GM15510 (cell line): ENCODE data around the gene ELAC2.

Experiments used
- POLR2A ChIP-seq: IDR thresholded peaks from 3 replicates; pipeline ENCODE4 v1.6.1; 2011; ENCODE audit warnings: borderline replicate concordance; ENCODE audit not compliant: insufficient read length; ENCODE audit errors: extremely low read depth

The ELAC2 gene

DNA sequence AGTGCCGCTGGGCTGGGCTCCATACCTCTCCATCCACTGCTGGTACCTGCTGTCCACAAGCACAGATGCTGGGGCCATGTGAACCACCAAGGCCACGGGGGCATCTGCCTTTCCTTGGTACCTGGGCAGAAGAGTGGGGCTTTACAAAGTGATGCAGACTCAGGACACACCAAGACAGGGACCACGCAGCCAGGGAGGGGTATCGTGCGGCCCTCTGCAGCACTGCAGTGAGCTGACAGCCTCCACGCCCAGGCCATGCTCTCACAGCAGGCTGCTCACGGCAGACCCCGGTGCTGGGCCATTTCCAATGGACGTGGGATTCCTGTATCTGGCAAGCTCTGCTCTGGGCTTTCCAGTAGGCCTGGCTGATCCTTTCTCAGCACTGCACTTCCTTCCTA, 14.4 kb downstream of the ELAC2 start:
- no peak for TF ChIP-seq POLR2A

DNA sequence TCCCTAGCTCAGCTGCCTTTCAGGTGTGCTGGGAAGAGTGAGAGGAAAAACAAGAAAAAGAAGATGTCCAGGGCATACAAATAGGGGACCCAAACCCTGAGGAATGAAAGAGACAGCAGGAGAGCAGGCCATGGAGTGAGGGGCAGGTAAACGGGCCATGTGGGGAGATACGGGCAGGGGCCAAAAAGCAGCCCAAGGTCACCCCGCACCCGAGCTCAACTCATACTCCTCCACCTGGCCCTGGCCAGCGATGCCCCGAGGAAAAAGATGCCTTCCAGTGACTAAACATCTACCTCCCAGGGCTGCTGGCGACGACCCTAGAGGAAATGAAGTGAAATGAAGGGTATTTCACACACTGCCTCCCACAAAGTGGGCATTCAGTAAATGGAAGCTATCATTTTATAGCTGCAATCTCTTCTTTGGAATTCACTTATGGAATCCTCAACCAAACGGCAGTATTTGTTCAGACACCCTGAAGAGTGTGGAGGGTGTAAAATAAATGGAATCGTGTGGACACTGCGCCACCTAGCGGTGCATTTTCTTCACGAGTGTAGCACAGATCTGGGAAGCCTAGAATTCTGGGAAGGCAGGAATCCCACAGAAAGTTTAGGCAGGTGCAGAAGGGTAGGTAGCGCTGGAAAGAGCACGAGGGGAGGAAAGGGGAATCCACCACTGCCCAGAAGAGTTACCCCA, 14.9 kb downstream of the ELAC2 start:
- TF ChIP-seq POLR2A, result no peak

DNA sequence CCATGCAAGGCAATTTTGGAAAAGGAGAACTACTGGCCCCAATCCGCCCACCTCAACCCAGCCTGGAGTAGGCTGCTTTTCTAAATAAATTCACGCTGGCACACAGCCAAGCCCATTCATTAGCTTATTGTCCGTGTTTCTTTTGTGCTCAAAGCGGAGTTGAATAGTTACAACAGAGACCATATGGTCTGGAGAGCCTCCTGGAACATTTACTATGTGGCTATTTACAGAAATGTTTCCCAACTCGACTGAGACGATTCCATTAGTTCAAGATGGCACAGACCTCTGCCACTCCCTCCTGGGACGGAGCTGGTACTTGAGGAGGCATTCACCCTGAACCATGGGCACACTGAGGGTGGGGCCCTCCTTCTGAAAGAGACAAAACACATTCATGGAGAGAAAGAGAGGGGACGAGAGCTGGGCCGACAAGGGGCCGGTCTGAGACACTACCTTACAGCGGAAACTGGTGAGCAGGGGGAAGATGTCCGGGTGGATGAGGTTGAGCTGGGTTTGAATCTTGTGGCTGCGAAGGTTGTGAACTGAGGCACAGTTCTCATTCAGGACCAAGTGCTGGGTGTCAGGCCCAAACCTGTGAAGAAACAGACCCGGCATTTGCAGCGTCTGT, 15.7 kb downstream of the ELAC2 start:
- TF ChIP-seq POLR2A, result no peak

DNA sequence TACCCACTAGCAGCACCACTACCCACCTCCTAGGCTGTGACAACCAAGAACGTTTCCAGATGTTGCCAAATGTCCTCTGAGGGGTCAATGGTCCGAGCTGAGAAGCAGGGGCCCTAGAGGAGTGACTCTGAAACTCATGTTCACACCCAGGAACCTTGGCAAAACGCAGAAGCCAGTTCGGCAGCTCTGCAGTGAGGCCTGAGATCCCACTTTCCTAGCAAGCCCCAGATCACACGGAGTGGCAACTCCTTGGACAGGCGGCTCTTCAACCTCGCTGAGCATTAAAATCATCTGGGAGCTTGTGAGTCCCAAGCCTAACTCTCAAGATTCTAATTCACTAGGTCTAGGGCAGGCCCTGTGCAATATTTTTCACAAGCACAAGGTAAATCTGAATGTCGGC, 17.3 kb downstream of the ELAC2 start:
- TF ChIP-seq POLR2A, result no peak

DNA sequence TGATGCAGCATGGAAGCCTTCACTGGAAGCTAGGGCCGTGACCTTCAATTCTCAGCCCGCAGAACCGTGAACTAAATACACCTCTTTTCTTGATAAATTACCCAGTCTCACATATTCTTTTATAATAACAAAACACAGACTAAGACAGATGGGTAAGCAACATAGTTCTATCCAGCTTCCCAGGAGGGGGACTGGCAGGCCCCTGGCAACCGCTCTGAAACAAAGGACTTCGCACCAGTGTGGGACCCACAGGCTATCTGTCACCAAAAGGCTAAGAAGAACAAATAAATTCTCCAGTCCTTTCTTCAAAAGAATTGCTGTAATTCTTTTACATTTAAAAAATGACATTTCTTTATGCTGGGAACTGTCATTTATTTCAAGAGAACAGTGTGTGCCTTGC, 19.0 kb downstream of the ELAC2 start:
- no peak for TF ChIP-seq POLR2A

DNA sequence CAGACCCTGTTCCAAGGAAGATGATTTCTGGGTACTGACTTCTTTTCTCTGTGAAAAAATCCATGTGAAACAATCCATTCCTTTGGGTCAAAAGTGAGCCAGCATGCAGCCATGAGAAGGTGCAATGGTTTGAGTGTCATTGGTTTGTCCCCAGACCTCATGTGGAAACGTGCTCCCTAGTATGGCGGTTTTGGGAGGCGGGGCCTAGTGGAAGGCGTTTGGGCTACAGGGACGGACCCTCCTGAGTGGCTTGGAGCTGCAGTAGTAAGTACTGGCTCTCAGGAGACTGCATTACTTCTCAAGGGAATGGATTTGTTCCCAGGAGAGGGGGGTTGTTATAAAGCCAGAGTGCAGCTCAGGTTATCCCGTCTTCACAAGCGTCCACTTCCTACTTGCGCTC, 19.4 kb downstream of the ELAC2 start:
- no peak for TF ChIP-seq POLR2A

DNA sequence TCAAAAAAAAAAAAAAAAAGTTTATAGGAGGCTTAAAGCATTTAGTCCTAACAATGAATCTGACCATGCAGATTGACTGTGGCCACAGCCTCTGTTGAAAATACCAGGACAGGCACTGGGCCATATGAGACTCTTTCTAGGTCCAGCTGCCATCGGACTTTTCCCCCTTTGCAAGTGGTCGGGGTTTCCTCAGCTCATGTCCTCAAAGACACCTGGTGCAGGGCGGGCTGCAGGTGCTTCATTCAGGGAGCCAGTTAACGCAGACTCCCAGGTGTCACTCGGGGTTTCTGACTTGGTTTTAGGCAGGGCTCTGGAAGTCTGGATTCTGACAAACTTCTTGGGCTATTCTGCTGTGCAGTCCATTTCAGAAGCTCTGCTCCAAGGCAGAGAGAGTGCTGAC, 20.9 kb downstream of the ELAC2 start:
- no peak for TF ChIP-seq POLR2A

DNA sequence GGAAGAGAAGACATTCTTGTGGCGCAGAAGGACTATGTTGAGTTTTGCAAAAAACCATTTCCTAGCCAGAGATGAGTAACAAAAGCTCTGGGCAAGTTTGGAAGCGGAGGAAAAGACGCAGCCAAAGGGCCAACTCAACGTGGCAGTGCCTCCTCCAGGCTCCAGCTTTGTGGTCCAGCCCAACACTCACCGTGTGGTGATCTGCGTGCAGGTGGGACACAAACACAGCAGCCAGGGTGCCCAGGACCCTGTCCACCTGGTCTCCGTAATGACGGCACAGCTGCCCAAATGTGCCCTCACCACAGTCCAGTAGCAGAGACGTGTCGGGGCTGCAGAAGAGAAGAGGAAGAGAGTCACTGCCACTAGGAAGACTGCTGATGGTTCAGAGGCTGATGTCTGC, 21.5 kb downstream of the ELAC2 start:
- TF ChIP-seq POLR2A, result no peak

DNA sequence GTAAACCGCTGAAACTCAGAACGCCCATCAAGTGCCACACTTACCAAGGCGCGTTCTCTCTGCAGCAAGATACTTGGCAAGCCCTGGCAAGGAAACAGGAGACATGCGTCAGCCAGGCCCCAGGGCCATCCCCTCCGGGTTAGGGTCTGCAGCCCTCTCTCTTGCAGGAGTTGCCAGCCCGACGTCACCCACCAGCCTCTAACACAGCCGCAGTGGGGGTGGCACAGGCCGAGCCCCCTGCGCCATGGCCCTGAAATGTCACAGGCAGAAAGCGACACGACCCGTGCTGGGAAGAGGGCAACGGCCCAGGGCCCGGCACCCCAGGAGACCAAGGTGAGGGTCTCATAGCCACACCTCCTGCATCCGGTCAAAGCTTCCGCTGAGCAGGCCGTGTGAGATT, 21.9 kb downstream of the ELAC2 start:
- no peak for TF ChIP-seq POLR2A

DNA sequence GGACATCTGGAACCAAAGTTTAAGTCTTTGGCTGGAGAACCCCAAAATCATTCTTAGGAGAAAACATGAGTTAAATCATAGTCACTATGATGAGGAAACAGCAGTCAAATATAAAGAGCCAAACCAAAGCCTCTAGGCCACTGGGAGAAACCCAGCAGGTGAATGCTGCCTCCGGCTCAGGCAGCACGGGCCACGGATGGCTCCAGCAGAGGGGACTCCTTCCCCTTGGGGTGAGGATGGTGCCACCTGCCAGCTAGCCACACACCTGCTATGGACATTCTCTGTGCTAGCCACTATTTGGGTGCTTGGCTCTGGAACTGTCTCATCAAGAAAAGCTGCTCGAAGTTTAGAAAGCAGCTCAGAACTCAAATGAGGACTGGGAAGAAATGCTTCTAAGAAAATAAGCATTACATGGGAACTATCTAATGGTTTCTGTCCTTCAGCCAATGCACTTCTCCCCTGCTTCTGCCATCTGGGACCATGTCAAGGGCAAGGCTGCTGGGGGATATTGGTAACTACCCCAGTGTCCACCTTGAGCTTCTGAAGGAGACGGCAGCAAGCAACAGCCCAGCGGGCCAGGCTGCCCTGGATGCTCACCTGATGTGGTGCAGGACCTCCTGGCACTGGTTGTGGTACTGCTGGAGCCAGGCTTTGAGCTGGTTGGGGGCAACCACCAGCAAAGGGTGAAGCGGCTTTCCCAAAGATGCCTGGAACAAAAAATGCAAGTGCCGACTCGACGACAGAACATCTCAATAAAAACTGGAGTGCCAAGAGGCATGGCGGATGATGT, 22.5 kb downstream of the ELAC2 start:
- no peak for TF ChIP-seq POLR2A

DNA sequence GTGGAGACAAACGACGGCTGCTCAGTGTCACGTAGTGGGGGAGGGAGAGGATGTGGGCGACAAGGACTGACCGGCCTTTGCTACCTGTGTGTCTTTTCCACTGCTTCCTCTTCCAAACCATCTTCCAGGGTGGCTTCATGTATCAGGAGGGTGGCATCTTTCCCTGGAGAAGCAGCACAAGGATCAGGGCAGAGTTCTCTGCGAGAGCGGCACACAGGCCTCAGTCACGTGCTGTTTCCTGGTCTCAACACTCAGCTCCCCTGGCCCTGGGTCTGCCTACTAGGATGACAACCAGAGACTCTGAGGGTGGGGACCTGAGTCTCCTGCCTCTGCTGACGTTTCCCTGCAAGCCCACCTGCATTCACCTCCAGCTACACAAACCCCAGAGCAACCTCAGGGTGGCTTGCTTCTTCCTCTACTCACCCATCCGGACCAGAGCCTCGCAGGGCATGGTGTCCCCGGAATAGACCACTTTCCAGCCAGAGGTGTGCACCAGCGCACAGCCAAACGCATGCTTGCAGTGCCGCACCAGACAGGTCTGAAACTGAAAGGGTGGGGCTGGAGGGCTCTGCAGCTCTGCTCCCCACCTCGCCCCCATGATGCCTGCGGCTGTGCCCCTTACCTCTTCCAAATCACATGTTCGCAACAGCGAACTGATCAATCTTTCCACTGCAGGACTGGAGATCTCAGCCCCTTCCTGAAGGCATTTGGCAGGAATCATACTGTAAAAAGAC, 23.3 kb downstream of the ELAC2 start:
- TF ChIP-seq POLR2A, result no peak

DNA sequence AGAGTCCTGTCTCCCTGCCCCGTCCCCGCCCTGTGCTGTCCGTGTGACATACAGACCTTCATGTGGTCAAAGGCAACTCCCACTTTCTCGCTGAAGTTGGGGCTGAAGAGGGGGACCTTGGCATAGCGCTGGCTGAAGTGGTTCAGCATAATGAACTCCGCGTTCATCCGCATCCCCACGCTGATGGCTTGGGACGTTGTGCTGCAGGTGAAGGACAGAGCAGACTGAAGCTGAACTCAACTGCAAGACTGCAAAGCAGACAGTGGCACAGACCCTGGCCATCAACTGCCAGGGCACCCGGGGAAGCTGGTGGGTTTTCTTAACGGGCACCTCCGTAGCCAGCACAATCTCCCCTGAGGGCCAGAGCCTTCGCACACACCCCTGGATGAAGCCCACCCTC, 24.2 kb downstream of the ELAC2 start:
- no peak for TF ChIP-seq POLR2A

DNA sequence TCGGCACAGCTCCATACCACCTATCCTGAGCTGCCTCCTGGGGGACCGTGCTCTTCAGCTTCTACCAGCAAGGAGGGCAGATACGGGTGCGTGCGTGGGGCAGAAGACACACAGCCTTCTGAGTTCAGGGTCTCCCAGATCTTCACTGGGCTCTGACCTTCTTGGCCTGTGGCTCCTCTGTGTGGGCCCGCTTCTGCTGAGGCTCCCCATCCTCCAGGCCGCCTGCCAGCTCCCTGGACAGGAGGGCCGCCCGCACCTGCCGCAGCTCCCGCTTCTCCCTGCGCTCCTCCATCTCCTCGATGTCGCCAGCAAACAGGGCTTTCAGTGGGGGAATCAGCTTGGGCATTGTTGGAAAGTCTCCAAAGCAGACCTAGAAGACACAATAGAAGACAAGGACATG, 25.2 kb downstream of the ELAC2 start:
- no peak for TF ChIP-seq POLR2A

DNA sequence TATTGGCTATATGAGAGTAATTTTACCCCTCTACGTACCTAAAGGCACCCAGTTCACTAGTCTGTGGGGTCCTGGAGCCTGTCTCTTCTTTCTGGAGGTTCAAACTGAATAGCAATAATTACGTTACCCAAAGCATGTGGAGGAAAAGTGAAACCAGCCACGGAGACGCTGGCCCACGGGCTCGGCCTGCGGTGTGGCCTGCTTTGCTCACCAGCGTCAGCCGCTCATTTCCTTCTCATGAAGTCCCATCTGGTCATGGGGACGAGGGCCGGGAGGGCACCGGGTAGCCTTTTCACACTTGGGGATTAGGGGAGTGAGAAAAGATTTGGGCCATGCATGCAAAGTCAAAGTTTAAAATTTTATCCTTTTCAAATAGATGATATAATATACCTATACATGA, 26.9 kb downstream of the ELAC2 start:
- TF ChIP-seq POLR2A, result no peak
